Measurements from ENCODE around the gene RBM26.

DNA sequence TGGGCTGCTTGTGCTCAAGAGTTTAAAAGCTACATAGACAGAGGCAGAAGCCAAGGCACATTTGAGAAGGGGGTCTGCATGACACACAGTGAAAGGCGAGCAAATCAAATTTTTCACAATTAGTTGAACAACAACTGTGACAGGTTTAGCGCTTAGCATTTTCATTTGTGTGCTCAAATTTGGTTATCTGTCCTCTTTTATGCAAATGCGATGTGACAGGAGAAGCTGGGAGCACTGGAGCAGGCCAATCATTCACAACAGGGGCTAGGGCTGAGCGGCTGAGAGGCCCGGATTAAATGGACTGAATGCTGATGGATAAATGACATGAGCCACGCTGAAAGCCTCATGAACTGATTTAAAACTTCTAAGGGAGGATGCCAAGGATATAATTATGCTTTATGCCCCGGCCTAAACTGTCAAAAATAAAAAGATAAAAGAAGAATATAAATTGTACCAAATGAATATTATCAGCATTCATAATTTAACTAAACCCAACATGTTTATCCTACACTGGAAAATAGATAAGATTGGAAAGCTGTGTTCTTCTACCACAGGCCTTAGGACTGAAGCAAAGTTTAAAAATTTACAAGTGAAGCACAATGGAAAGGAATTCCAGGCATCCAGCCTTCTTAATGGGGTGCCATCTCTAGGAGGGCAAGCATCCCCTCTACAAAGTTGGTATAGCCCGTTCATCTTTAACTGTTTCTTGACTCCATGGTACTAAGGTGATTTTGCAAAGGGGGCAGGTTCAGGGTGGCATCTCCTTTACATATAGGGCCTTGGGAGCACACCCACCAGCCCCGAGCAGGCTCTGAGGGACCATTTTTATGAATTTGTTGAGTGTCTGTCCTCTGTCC, 117.9 kb downstream of the RBM26 start:
- TF ChIP-seq, protein P1, sequence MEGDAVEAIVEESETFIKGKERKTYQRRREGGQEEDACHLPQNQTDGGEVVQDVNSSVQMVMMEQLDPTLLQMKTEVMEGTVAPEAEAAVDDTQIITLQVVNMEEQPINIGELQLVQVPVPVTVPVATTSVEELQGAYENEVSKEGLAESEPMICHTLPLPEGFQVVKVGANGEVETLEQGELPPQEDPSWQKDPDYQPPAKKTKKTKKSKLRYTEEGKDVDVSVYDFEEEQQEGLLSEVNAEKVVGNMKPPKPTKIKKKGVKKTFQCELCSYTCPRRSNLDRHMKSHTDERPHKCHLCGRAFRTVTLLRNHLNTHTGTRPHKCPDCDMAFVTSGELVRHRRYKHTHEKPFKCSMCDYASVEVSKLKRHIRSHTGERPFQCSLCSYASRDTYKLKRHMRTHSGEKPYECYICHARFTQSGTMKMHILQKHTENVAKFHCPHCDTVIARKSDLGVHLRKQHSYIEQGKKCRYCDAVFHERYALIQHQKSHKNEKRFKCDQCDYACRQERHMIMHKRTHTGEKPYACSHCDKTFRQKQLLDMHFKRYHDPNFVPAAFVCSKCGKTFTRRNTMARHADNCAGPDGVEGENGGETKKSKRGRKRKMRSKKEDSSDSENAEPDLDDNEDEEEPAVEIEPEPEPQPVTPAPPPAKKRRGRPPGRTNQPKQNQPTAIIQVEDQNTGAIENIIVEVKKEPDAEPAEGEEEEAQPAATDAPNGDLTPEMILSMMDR (IDR thresholded peaks at IDR 0.05), result no peak
- no peak for TF ChIP-seq POLR2AphosphoS5 (IDR thresholded peaks at IDR 0.05)
